ENCODE data around the gene LCE6A.

Gene LCE6A

DNA sequence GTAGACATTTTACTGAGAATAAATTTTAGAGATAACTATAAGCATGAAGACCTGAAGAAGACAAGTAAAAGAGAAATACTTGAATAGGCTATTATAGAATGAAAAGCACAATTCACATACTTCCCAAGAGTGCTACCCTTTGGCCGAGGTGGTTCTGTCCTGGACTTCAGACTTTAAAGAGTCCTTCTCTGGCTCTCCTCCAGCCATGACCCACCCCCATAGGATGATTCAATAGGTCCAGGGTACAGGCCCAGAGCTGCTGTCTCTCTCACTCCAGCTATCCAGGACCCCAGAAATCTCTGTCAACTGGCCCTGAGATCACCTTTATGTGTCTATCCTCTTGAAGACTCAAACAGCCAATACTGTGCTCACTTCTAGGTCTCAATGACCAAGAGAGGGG lies 34.2 kb downstream of the LCE6A start:
- no peak for DNase-seq

DNA sequence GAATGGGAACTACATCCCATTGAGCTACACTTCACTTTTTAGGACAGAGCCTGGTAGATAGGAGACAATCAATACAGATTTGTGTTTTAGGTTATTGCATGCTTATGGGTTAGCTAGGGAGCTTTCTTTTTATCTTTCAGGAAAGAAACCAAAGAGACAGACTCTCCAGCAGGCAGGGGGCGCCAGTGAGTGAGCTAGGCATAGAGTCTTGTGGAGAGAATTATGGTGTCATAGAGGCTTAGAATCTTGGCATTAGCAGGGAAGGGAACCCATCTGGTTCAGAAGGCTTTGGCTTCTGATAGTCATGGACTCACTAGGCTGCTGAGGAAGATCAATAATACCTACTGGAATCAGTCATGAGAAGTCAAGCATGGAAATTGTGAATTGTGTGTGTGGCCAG lies 35.4 kb downstream of the LCE6A start, which contains the start of gene SMCP:
Gene SMCP, plus strand, starts transcription at position 281 of the 400 bp plus-strand sequence. CDS start 6,101 bp downstream, outside the sequence.
- DNase-seq = no peak

DNA sequence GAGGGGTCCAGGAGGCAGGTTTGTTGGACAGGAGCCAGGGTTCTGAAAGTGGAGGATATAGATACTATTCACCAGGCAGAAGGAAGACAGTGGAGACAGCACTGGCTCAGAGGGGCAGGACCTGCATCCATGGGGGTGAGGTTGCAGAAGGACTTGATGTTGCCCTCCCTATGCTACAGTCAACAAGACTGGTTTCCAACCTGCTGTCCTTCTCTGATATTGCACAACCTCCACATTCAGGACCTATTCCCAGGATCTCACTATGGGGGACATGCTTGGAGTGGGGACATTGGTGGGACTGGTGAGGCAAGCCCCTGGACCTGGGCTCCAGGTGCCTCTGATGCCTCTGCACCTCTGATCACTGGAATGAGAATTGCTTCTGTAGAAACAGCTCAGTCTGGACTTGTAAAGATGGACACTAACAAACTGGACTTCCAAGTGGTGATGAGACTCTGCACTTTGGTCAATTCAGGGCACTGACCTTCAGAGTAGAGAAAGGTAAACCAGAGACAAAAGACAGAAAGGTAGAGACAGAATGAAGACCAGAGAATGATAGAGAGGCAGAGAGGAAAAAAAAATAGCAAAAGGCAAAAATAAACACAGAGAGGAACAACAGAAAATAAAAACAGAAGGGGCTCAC lies 37.0 kb downstream of the LCE6A start:
- no peak for DNase-seq

- no peak for DNase-seq
Observed at GRCh38 chr1:152880316-152880715, 37.7 kb downstream of the LCE6A start.

DNA sequence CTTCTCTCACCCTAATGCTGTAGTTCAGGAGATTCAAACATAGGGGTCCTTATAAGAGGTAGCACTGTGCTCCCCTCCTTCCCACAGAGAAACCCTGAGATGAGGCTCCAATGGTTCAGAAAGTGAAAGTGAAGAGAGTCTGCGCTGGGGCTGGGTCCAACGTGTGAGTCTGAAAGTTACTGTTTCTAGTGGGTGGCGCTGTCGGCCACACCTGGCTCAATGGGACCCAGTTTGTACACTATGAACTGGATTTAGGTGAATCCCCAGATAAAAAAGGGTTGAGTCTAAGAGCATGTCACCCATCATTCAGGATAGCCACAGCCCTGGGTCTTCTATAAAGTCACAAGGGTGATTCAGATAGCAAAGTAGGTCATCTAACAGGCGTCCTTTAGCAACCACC lies 38.3 kb downstream of the LCE6A start:
- DNase-seq = no peak

- no peak for DNase-seq
Observed at GRCh38 chr1:152884085-152884484, 41.4 kb downstream of the LCE6A start.

DNA sequence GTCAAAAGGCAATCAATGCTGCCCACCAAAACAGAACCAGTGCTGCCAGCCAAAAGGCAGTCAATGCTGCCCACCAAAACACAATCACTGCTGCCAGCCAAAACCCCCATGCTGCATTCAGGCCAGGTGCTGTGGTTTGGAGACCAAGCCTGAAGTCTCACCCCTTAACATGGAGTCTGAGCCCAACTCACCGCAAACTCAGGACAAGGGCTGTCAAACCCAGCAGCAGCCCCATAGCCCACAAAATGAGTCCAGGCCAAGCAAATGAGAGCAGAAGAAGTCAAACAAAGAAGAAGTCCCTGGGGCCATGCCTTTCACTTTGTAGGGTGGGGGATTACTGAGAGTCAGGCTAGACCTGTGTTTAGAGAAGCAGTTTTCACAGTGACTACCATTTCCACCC lies 41.9 kb downstream of the LCE6A start:
- no peak for DNase-seq

DNA sequence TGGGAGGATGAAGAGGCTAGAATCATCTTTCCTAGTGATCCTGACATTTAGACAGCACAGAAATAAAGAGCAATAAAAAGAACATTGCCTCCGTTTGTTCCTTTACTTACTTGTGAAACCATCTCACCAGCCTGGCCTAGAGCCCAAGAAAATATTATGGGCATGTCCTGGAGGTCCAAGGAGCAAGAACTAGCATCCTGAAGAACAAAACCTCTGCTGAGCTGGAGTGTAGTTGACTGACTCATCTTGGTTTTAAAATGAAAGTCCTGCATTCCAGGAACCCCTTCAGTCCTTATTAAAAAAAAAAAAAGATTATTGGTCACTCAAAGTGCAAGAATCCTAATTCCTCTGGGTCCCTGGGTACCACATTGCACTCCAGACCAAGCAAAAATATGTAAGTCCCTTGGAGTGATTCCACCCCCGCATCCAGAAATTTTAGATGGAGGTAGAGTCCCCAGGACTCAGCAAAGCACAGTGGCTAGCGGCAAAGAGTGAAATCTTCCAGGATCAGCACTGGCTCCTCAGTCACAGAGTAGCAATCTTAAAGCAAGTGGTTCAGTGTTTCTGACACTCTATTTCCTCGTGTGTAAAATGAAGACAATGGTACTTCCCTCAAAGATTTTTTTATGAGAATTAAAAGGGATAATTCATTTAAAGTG lies 42.4 kb downstream of the LCE6A start:
- DNase-seq = peak; percentile 71

DNA sequence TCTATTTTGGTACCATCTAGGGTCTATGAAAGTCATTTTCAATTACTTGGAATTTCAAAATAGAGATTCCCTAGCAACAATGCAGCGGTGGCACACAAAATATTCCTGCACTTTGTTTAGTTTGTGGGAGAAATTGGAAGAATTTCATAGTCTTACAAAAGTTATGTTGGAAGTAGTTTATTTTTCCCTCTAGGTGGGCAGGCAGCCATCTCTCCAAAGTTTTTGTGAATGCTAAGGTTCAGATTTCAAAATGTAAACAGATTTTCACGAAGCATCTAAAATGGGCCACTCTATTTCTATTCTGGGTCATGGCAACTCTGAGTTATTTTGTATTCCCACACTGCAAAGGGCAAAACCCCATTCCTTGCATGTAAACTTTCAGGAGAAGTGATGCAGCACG lies 43.4 kb downstream of the LCE6A start:
- DNase-seq = no peak

DNA sequence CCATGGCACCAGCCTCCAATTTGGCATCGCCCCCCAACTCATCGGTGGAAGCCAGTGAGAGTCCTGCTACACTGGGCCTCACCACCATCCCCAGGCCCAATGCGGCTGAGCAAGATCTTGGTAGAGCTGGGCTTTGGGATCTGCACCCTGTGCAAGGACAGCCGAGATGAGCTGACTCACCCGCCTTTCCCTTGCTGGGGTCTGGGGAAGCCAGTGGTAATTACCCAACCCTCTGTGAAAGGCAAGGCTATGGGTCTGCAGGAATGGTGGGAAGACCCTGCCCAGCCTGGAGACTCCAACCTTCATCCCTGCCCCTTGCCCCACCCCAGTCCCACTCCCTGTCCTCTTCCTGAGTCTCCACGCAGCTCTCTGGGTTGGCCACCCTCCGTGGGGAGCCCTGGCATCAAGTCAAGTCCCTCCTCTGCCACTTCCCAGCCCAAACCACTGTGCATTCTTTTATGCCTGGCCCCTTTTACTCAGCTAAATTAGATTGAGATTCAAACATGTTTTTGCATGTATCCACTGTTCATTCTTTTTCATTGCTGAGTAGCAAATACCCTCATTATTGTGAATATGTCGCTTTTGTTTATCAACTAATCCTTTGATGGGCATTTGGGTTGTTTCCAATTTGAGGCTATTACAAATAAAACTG lies 44.2 kb downstream of the LCE6A start:
- DNase-seq = no peak

GRCh38 chr1:152888126-152888525 lies 45.5 kb downstream of the LCE6A start:
- DNase-seq = no peak
